Sigmoid colon (tissue), 3 donors: Measurements from ENCODE around the gene TRANK1.

Source experiments
- CTCF ChIP-seq, 4 experiments: fragments of 450-650 bp in 3 of 4; fragments of 200-600 bp in 1 of 4; IDR thresholded peaks; one replicate each; pipeline ENCODE4 v1.5.1; 2016 to 2019; ENCODE audit warnings: antibody characterized with exemption in 4 of 4, mild to moderate bottlenecking in 3 of 4, moderate library complexity in 2 of 4
- POLR2A ChIP-seq, 2 donors: fragments of 450-650 bp; IDR thresholded peaks; one replicate each; pipeline ENCODE4 v1.6.1; 2016; ENCODE audit warnings: antibody characterized with exemption in 2 of 2, mild to moderate bottlenecking in 2 of 2, moderate library complexity in 2 of 2

- TF ChIP-seq CTCF (IDR thresholded peaks at IDR 0.05) (no peak), POLR2A (IDR thresholded peaks at IDR 0.05) (no peak)
Observed at GRCh38 chr3:36852071-36852470, 92.8 kb downstream of the TRANK1 start.
